HCT116 (cell line): ENCODE measurements around the gene UBE2J2. TPM values are rescaled to one million over a fixed set of nuclear protein-coding genes. Genes with fewer than 3 reads are reported as not detected.

Experiments
- ATAC-seq: fragments of 200-7000 bp; cut with Tn5 transposase; 2 replicates; pipeline ENCODE4 v1.9.1; 2020; ENCODE audit warnings: mild to moderate bottlenecking, moderate library complexity
- BruUV-seq: library from RNA; stranded (reverse); fragments of 400-500 nt; replicated peaks from 2 replicates; lab custom pipeline; 2021; lab: Mats Ljungman, UMichigan
- CTCF ChIA-PET: fragments of 300-600 bp; sonication (Branson Sonifier 250); formaldehyde crosslinking; loops from one replicate; lab custom pipeline; 2021; ENCODE audit warnings: antibody characterized with exemption; lab: Charles Lee
- POLR2A ChIA-PET: fragments of 300-600, 350-600 bp; sonication (Branson Sonifier 250); formaldehyde crosslinking; loops from one replicate; lab custom pipeline; 2021; ENCODE audit warnings: antibody characterized with exemption; lab: Charles Lee
- RAD21 ChIA-PET, 2 experiments: fragments of 300-600 bp; sonication (Branson Sonifier 250); formaldehyde crosslinking; loops; one replicate each; lab custom pipeline; 2023; ENCODE audit warnings: low total read pairs in 2 of 2; ENCODE audit not compliant: uncharacterized antibody in 2 of 2, unreplicated experiment in 2 of 2, low non-redundant PET in 1 of 2; lab: Charles Lee
- DNase-seq: peaks from one replicate; pipeline ENCODE4 v3.0.0-alpha.2; 2010; ENCODE audit warnings: low read depth, low spot score
- H2AFZ ChIP-seq: fragments of 200-600 bp; shearing (Covaris generic), sonication (generic); 2 replicates; pipeline ENCODE4 v1.6.1; 2017; ENCODE audit warnings: low read depth, mixed run types, mixed read lengths, antibody characterized with exemption, low read length; ENCODE audit not compliant: poor library complexity, severe bottlenecking
- H3K27ac ChIP-seq: 2 replicates; pipeline ENCODE4 v1.5.1; 2012; ENCODE audit warnings: low read depth, low read length
- H3K27me3 ChIP-seq: fragments of 200-600 bp; sonication (generic); 2 replicates; pipeline ENCODE4 v1.6.1; 2016; ENCODE audit warnings: mixed run types, low read length, mixed read lengths; ENCODE audit not compliant: insufficient read depth
- H3K36me3 ChIP-seq, 2 experiments: fragments of 200-500 bp in 1 of 2; fragments of 200-600 bp in 1 of 2; sonication (Bioruptor generic) in 1 of 2; sonication (generic) in 1 of 2; 2 replicates each; pipeline versions ENCODE4 v1.5.1 to v1.6.1; 2014 to 2016; ENCODE audit warnings: low read length in 2 of 2, inconsistent platforms in 1 of 2, mixed read lengths in 1 of 2, mixed run types in 1 of 2; ENCODE audit not compliant: insufficient read depth in 2 of 2, control insufficient read depth in 1 of 2
- H3K4me1 ChIP-seq, 2 experiments: fragments of 200-600 bp in 1 of 2; sonication (generic) in 1 of 2; 2 replicates each; pipeline versions ENCODE4 v1.5.1 to v1.6.1; 2012 to 2017; ENCODE audit warnings: low read length in 2 of 2, inconsistent platforms in 1 of 2, mild to moderate bottlenecking in 1 of 2, mixed read lengths in 1 of 2, mixed run types in 1 of 2, moderate library complexity in 1 of 2; ENCODE audit not compliant: insufficient read depth in 2 of 2, control insufficient read depth in 1 of 2
- H3K4me2 ChIP-seq: fragments of 200-600 bp; sonication (generic); 2 replicates; pipeline ENCODE4 v1.6.1; 2017; ENCODE audit warnings: mixed run types, low read length, mixed read lengths
- H3K4me3 ChIP-seq, 2 experiments: fragments of 200-600 bp in 1 of 2; sonication (generic) in 1 of 2; replicated peaks in 1 of 2; 2 replicates each; pipeline ENCODE4 v1.5.1; 2011 to 2016; ENCODE audit warnings: low read length in 2 of 2, control low read depth in 1 of 2, low read depth in 1 of 2, mild to moderate bottlenecking in 1 of 2, mixed read lengths in 1 of 2, mixed run types in 1 of 2
- H3K79me2 ChIP-seq: fragments of 200-600 bp; sonication (generic); 2 replicates; pipeline ENCODE4 v1.6.1; 2017; ENCODE audit warnings: mild to moderate bottlenecking, mixed run types, low read length, moderate library complexity, mixed read lengths; ENCODE audit not compliant: insufficient read depth
- H3K9ac ChIP-seq: fragments of 200-600 bp; sonication (generic); 2 replicates; pipeline ENCODE4 v1.6.1; 2016; ENCODE audit warnings: low read length, mixed read lengths
- H3K9me2 ChIP-seq: fragments of 200-600 bp; sonication (generic), shearing (Covaris generic); 2 replicates; pipeline ENCODE4 v1.6.1; 2017; ENCODE audit warnings: mixed run types, mild to moderate bottlenecking, moderate library complexity; ENCODE audit not compliant: insufficient read depth
- H3K9me3 ChIP-seq, 2 experiments: fragments of 200-500 bp in 1 of 2; fragments of 200-600 bp in 1 of 2; sonication (Bioruptor generic) in 1 of 2; sonication (generic) in 1 of 2; 2 replicates each; pipeline ENCODE4 v1.6.1; 2014 to 2017; ENCODE audit warnings: low read length in 2 of 2, mixed read lengths in 2 of 2, inconsistent platforms in 1 of 2, low read depth in 1 of 2, mild to moderate bottlenecking in 1 of 2, mixed run types in 1 of 2, moderate library complexity in 1 of 2; ENCODE audit not compliant: control insufficient read depth in 1 of 2, insufficient read depth in 1 of 2
- H4K20me1 ChIP-seq: fragments of 200-600 bp; sonication (generic), shearing (Covaris generic); 2 replicates; pipeline ENCODE4 v1.6.1; 2017; ENCODE audit warnings: mixed run types, mild to moderate bottlenecking, moderate library complexity; ENCODE audit not compliant: insufficient read depth
- ATF3 ChIP-seq: IDR thresholded peaks from 2 replicates; pipeline ENCODE4 v1.6.1; 2012
- CBX3 ChIP-seq: IDR thresholded peaks from 2 replicates; pipeline ENCODE4 v1.6.1; 2012; ENCODE audit warnings: low read depth
- CTCF ChIP-seq, 3 experiments: fragments of 200-600 bp in 1 of 3; sonication (generic) in 1 of 3; IDR thresholded peaks in 2 of 3; conservative IDR thresholded peaks in 1 of 3; 2 replicates each; pipeline ENCODE4 v1.5.1; 2012 to 2017; ENCODE audit warnings: low read depth in 2 of 3, low read length in 2 of 3, antibody characterized with exemption in 1 of 3, borderline replicate concordance in 1 of 3, control low read depth in 1 of 3, mild to moderate bottlenecking in 1 of 3, mixed read lengths in 1 of 3, mixed run types in 1 of 3, moderate library complexity in 1 of 3; ENCODE audit not compliant: insufficient read depth in 1 of 3
- EGR1 ChIP-seq: IDR thresholded peaks from 2 replicates; pipeline ENCODE4 v1.6.1; 2012; ENCODE audit warnings: low read depth
- ELF1 ChIP-seq: IDR thresholded peaks from 2 replicates; pipeline ENCODE4 v1.6.1; 2012; ENCODE audit warnings: low read depth, borderline replicate concordance
- EZH2 ChIP-seq: fragments of 200-600 bp; sonication (generic); IDR thresholded peaks from 2 replicates; pipeline ENCODE4 v1.6.1; 2017; ENCODE audit warnings: antibody characterized with exemption, mixed run types
- EZH2phosphoT487 ChIP-seq: fragments of 200-600 bp; IDR thresholded peaks from 2 replicates; pipeline ENCODE4 v1.6.1; 2018; ENCODE audit warnings: antibody characterized with exemption, borderline replicate concordance
- FOSL1 ChIP-seq: IDR thresholded peaks from 2 replicates; pipeline ENCODE4 v1.6.1; 2012; ENCODE audit warnings: low read depth
- JUND ChIP-seq: IDR thresholded peaks from 2 replicates; pipeline ENCODE4 v1.6.1; 2012
- POLR2A ChIP-seq: IDR thresholded peaks from 2 replicates; pipeline ENCODE4 v1.7.0; 2011; ENCODE audit warnings: borderline replicate concordance; ENCODE audit not compliant: insufficient read depth, insufficient read length; ENCODE audit errors: extremely low read depth
- RAD21 ChIP-seq: IDR thresholded peaks from 2 replicates; pipeline ENCODE4 v1.6.1; 2012; ENCODE audit warnings: low read depth, mild to moderate bottlenecking
- SIN3A ChIP-seq: IDR thresholded peaks from 2 replicates; pipeline ENCODE4 v1.6.1; 2012; ENCODE audit warnings: low read depth
- SP1 ChIP-seq: IDR thresholded peaks from 2 replicates; pipeline ENCODE4 v1.6.1; 2012; ENCODE audit warnings: low read depth
- TCF7L2 ChIP-seq: IDR thresholded peaks from 2 replicates; pipeline ENCODE4 v1.7.0; 2011; ENCODE audit warnings: borderline replicate concordance, inconsistent platforms; ENCODE audit not compliant: insufficient read depth, insufficient read length; ENCODE audit errors: extremely low read depth
- YY1 ChIP-seq: IDR thresholded peaks from 2 replicates; pipeline ENCODE4 v1.6.1; 2011; ENCODE audit warnings: low read length, low read depth, moderate library complexity, mild to moderate bottlenecking; ENCODE audit not compliant: insufficient replicate concordance; ENCODE audit errors: extremely low read depth
- ZFX ChIP-seq: fragments of 450-650 bp; IDR thresholded peaks from 2 replicates; pipeline ENCODE4 v1.6.1; 2017
- ZNF274 ChIP-seq: fragments of 200-500 bp; sonication (Bioruptor generic); IDR thresholded peaks from 2 replicates; pipeline ENCODE4 v1.6.1; 2014; ENCODE audit warnings: mild to moderate bottlenecking, low read depth, low read length, inconsistent platforms
- intact Hi-C: fragments of 100-400 bp; cut with micrococcal nuclease; formaldehyde crosslinking; loops from 2 replicates; pipeline ENCODE4 v1.10.0; 2022
- total RNA-seq: library from RNA; stranded (reverse); gene quantifications from one replicate; pipeline ENCODE4 v1.2.1, GENCODE V29; 2021; ENCODE audit not compliant: unreplicated experiment
- TF ChIP-seq, protein P1 (sequence below): IDR thresholded peaks from 2 replicates; pipeline ENCODE4 v1.6.1; 2012; ENCODE audit warnings: low read depth

UBE2J2 gene
- total RNA-seq, 1 experiment from 2014 or later = 67.7 TPM

DNA sequence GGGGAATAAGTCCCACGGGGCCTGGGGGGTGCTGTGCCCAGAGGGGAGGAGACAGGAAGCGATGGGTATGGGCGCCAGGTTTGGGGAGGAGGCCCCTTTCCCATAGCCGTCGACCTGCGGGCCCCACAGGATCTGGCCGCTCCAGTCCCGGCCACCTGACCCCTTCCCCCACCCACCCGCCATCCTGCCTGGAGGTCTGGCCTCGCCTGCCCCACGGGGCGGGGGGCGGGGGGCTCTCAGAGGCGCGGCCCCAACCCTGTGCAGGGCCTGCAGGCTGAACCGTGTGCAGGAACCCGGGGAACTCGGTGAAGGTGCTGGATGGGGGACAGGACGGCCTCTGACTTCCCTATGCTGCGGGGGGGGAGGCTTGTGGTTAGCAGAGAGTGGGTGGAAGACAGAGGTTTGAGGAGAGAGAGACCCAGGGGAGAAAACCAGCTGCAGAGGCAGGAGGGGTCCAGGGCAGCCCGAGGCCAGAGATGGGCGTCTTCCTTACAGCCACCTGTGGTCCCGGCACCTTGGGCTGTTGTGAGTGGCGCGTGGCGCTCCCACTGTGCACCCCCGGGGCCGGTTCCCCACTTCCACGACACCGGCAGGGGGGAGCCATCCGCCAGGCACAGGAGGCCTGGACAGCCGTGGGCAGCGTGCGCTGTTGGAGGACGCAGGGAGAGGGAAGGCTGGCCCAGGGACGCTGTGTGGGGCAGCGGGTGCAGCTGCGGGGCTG, 64.8 kb downstream of the UBE2J2 start:
- Histone ChIP-seq H3K9me2 (no peaks in the 10 kb centered on the region), H3K79me2 (peaks cover 8% of the 10 kb centered on the region; the same call in 1 of the 2 replicates), H3K27me3 (no peaks in the 10 kb centered on the region), H3K36me3 (no peaks in the 10 kb centered on the region), H3K4me1 (peaks cover 30 to 38% of the 10 kb centered on the region in 2 experiments), H3K4me2 (peak overlapping the region; percentile 97), H3K9ac (peak overlapping the region; percentile 59), H2AFZ (no peak overlapping the region), H3K4me3 (peak overlapping the region; percentile 6 to 50; a peak in 1 of 4 replicates), H4K20me1 (no peaks in the 10 kb centered on the region), H3K9me3 (no peaks in the 10 kb centered on the region), H3K27ac (peak overlapping the region; percentile 64)
- ChIA-PET RAD21 (interaction anchor here in 1 of 2 experiments (0.7 kb wide), 1 partner anchor 19 kb away, joined by 4 read pairs; no protein-coding TSS in a partner anchor), POLR2A (no interaction called here), CTCF (no interaction called here)
- intact Hi-C loops = loop anchor here (5.0 kb wide), 1 partner anchor 47 kb away; no protein-coding TSS in a partner anchor
- no TSS peak for BruUV-seq
- ATAC-seq (no peak), DNase-seq (no peak)
- TF ChIP-seq RAD21 (no peak), YY1 (no peak), ELF1 (no peak), TCF7L2 (no peak), SIN3A (no peak), ZFX (no peak), EZH2phosphoT487 (no peak), JUND (no peak), CTCF (IDR thresholded peaks at IDR 0.05 in 2 of 3, conservative IDR thresholded peaks at IDR 0.05 in 1 of 3; ENCODE audit: borderline replicate concordance in 1 of 3, insufficient read depth in 1 of 3, low read depth in 2 of 3, low read length in 2 of 3) (no peak), CBX3 (no peak), ATF3 (no peak), EZH2 (no peak), ZNF274 (no peak), FOSL1 (no peak), SP1 (no peak), EGR1 (no peak), POLR2A (no peak)
- TF ChIP-seq, protein P1, sequence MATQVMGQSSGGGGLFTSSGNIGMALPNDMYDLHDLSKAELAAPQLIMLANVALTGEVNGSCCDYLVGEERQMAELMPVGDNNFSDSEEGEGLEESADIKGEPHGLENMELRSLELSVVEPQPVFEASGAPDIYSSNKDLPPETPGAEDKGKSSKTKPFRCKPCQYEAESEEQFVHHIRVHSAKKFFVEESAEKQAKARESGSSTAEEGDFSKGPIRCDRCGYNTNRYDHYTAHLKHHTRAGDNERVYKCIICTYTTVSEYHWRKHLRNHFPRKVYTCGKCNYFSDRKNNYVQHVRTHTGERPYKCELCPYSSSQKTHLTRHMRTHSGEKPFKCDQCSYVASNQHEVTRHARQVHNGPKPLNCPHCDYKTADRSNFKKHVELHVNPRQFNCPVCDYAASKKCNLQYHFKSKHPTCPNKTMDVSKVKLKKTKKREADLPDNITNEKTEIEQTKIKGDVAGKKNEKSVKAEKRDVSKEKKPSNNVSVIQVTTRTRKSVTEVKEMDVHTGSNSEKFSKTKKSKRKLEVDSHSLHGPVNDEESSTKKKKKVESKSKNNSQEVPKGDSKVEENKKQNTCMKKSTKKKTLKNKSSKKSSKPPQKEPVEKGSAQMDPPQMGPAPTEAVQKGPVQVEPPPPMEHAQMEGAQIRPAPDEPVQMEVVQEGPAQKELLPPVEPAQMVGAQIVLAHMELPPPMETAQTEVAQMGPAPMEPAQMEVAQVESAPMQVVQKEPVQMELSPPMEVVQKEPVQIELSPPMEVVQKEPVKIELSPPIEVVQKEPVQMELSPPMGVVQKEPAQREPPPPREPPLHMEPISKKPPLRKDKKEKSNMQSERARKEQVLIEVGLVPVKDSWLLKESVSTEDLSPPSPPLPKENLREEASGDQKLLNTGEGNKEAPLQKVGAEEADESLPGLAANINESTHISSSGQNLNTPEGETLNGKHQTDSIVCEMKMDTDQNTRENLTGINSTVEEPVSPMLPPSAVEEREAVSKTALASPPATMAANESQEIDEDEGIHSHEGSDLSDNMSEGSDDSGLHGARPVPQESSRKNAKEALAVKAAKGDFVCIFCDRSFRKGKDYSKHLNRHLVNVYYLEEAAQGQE = no peak
